ENCODE data around the gene DCC. TPM values are rescaled to one million over a fixed set of nuclear protein-coding genes. Genes with fewer than 3 reads are reported as not detected.

The DCC gene
- total RNA-seq, 3 donors from 2014 or later (not counting 1 experiment from before 2014, with no cell fraction given), result not detected

DNA sequence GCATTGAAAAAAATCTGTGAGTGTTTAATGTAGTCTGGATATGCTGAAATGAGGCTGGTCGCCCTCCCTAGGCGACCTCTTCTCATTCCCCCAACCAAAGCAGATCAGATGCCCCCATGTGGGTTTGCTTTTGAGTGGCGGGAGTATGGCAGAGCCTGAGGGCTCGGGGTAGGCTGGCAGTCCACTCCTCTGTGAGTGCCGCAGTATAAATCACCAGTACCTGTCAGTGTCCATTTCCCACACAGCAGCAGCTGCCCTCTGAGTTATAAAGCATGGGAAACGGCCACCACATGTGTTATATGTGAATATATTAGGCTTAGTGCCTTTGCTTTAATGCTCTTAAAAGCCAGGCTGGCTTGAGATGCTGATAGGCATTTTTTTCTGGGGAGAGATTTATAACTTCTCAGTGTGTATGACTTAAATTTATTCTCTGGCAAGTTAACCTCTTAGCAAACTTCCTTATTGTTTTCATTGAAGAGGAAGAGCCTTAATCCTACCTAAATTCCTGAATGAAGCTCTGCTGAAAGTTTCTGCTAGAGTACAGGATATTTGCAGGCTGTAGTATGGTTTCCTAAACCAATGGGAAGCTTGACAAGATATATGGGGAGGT is 3.8 kb downstream of the DCC start:
- H3K27me3 Mint-ChIP-seq (ENCODE audit: low read depth in 2 of 2), result peaks cover 21 to 26% of the 10 kb centered on the region in 2 donors
- Histone ChIP-seq H3K36me3 (ENCODE audit: control insufficient read depth, insufficient read depth, low read length) (no peaks in the 10 kb centered on the region), H3K27ac (ENCODE audit: low read length) (no peak overlapping the region), H3K4me3 (ENCODE audit: low read length) (no peak overlapping the region), H3K27me3 (ENCODE audit: control insufficient read depth, insufficient read depth, low read length) (peaks cover 7% of the 10 kb centered on the region), H3K4me1 (ENCODE audit: control insufficient read depth, insufficient read depth, low read length) (no peaks in the 10 kb centered on the region), H3K9me3 (ENCODE audit: control insufficient read depth, insufficient read depth, low read length) (peaks cover 3% of the 10 kb centered on the region)
- intact Hi-C loops (cut with micrococcal nuclease), result no loop called here
- no peak overlapping the region for H3K27ac Mint-ChIP-seq
- no peak for ATAC-seq
- no peaks in the 10 kb centered on the region for H3K4me1 Mint-ChIP-seq
- no peak overlapping the region for H3K4me3 Mint-ChIP-seq
- H3K9me3 Mint-ChIP-seq, result peaks cover 0 to 5% of the 10 kb centered on the region in 2 donors
- no peak for DNase-seq
- 52% methylated on average over 6 of the region's 6 CpGs for WGBS (ENCODE audit: insufficient coverage)
- TF ChIP-seq, protein P1, sequence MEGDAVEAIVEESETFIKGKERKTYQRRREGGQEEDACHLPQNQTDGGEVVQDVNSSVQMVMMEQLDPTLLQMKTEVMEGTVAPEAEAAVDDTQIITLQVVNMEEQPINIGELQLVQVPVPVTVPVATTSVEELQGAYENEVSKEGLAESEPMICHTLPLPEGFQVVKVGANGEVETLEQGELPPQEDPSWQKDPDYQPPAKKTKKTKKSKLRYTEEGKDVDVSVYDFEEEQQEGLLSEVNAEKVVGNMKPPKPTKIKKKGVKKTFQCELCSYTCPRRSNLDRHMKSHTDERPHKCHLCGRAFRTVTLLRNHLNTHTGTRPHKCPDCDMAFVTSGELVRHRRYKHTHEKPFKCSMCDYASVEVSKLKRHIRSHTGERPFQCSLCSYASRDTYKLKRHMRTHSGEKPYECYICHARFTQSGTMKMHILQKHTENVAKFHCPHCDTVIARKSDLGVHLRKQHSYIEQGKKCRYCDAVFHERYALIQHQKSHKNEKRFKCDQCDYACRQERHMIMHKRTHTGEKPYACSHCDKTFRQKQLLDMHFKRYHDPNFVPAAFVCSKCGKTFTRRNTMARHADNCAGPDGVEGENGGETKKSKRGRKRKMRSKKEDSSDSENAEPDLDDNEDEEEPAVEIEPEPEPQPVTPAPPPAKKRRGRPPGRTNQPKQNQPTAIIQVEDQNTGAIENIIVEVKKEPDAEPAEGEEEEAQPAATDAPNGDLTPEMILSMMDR (IDR thresholded peaks at IDR 0.05), result no peak
- H3K36me3 Mint-ChIP-seq, result peaks cover 17% of the 10 kb centered on the region

DNA sequence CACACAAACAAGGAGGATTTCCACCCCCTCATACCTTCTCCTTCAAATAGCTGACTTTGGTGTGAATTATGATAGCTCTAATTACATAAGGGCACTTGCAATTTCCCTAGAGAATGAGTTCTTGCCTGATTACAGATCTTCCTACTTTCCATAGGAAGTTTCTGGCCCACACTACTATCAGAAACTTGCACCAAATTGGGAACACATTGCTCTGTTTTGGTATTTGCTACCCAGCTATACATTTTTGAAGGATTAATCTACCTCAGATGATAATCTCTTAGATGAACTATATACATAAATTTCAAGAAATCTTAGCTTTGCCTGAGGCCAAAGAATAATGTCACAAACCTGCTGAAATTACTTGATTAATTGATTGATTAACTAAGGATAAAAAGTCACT is 4.9 kb downstream of the DCC start:
- Mint-ChIP-seq H3K4me3 (no peak overlapping the region), H3K27ac (no peak overlapping the region), H3K27me3 (ENCODE audit: low read depth in 2 of 2) (peaks cover 20% of the 10 kb centered on the region in 2 donors), H3K4me1 (no peaks in the 10 kb centered on the region), H3K9me3 (peaks cover 3 to 7% of the 10 kb centered on the region in 2 donors), H3K36me3 (peaks cover 17% of the 10 kb centered on the region)
- no peak overlapping the region for H3K27ac ChIP-seq (ENCODE audit: low read length)
- no peaks in the 10 kb centered on the region for H3K4me1 ChIP-seq (ENCODE audit: control insufficient read depth, insufficient read depth, low read length)
- no peak for ATAC-seq
- peaks cover 7% of the 10 kb centered on the region for H3K27me3 ChIP-seq (ENCODE audit: control insufficient read depth, insufficient read depth, low read length)
- TF ChIP-seq, protein P1 (IDR thresholded peaks at IDR 0.05), result no peak
- DNase-seq, result no peak
- peaks cover 3% of the 10 kb centered on the region for H3K9me3 ChIP-seq (ENCODE audit: control insufficient read depth, insufficient read depth, low read length)
- intact Hi-C loops (cut with micrococcal nuclease), result no loop called here
- H3K4me3 ChIP-seq (ENCODE audit: low read length), result no peak overlapping the region
- H3K36me3 ChIP-seq (ENCODE audit: control insufficient read depth, insufficient read depth, low read length), result no peaks in the 10 kb centered on the region

DNA sequence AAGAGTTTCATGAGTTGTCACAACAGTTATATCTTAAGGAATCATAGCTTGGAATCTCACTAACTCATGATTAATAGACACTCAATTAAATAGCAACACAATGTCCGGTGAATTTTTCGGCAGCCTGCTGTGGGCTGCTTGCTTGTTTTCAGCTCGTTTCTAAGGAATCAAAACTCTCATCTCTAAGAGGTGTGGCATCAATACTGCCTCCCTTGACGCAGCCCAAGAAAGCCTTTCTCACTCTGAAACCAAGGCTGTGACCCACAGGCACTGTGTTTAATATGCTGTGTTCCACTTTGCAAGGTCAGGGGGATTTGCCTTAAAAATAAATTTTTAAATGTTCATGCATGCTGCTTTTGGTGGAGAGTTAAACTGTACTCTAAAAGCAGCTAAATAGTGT is 5.4 kb downstream of the DCC start:
- TF ChIP-seq, protein P1 (IDR thresholded peaks at IDR 0.05), result no peak
- H3K4me3 ChIP-seq (ENCODE audit: low read length), result no peak overlapping the region
- Mint-ChIP-seq H3K27ac (no peak overlapping the region), H3K4me3 (no peak overlapping the region), H3K27me3 (ENCODE audit: low read depth in 2 of 2) (peaks cover 15 to 16% of the 10 kb centered on the region in 2 donors), H3K9me3 (peaks cover 3 to 4% of the 10 kb centered on the region in 2 donors), H3K4me1 (no peaks in the 10 kb centered on the region), H3K36me3 (peaks cover 12% of the 10 kb centered on the region)
- no peaks in the 10 kb centered on the region for H3K36me3 ChIP-seq (ENCODE audit: control insufficient read depth, insufficient read depth, low read length)
- WGBS (ENCODE audit: insufficient coverage), result 76% methylated on average over 4 of the region's 4 CpGs
- no peak for DNase-seq
- H3K9me3 ChIP-seq (ENCODE audit: control insufficient read depth, insufficient read depth, low read length), result peaks cover 3% of the 10 kb centered on the region
- H3K27me3 ChIP-seq (ENCODE audit: control insufficient read depth, insufficient read depth, low read length), result peaks cover 7% of the 10 kb centered on the region
- no peaks in the 10 kb centered on the region for H3K4me1 ChIP-seq (ENCODE audit: control insufficient read depth, insufficient read depth, low read length)
- intact Hi-C loops (cut with micrococcal nuclease), result no loop called here
- no peak overlapping the region for H3K27ac ChIP-seq (ENCODE audit: low read length)
- ATAC-seq, result no peak

DNA sequence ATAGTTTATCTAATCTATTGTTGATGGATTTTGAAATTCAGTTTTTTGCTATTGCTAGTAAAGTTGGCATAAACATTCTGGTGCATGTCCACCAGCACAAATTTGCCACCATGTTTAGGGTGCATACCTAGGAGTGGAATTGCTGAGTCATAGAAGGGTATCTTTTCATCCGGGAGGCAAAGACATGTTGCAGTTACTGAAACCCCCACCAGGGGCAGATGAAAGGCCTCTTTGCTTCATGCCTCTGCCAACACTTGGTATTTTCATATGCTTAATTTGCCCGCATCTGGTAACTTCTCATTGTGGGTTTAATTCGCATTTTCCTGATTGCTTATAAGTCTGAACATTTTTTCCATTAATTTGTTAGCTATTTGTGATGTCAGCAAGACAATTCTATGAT is 8.2 kb downstream of the DCC start:
- WGBS (ENCODE audit: insufficient coverage), result 74% methylated on average over 3 of the region's 3 CpGs

More for the DNA sequence above, 8.2 kb downstream of the DCC start:
- H3K27me3 ChIP-seq (ENCODE audit: control insufficient read depth, insufficient read depth, low read length), result no peaks in the 10 kb centered on the region
- ATAC-seq, result no peak
- TF ChIP-seq, protein P1 (IDR thresholded peaks at IDR 0.05), result no peak
- H3K9me3 ChIP-seq (ENCODE audit: control insufficient read depth, insufficient read depth, low read length), result no peaks in the 10 kb centered on the region
- H3K4me3 ChIP-seq (ENCODE audit: low read length), result no peak overlapping the region
- intact Hi-C loops (cut with micrococcal nuclease), result no loop called here
- H3K36me3 ChIP-seq (ENCODE audit: control insufficient read depth, insufficient read depth, low read length), result no peaks in the 10 kb centered on the region
- H3K4me1 Mint-ChIP-seq, result no peaks in the 10 kb centered on the region
- no peak for DNase-seq
- H3K9me3 Mint-ChIP-seq, result peaks cover 2 to 5% of the 10 kb centered on the region in 2 donors
- H3K27ac Mint-ChIP-seq, result no peak overlapping the region
- no peaks in the 10 kb centered on the region for H3K4me1 ChIP-seq (ENCODE audit: control insufficient read depth, insufficient read depth, low read length)
- H3K4me3 Mint-ChIP-seq, result no peak overlapping the region
- H3K27ac ChIP-seq (ENCODE audit: low read length), result no peak overlapping the region
- H3K36me3 Mint-ChIP-seq, result no peaks in the 10 kb centered on the region
- no peaks in the 10 kb centered on the region for H3K27me3 Mint-ChIP-seq (ENCODE audit: low read depth in 2 of 2)
